Measurements from ENCODE around the gene COL6A2.

GRCh38 chr21:46121286-46122221 lies 23.6 kb downstream of the COL6A2 start:
- TF ChIP-seq CTCF (IDR thresholded peaks at IDR 0.05) = no peak
- TF ChIP-seq POLR2A (IDR thresholded peaks at IDR 0.05) = no peak

All from uterus (tissue), 2 donors.